OCI-LY7 (cell line): ENCODE results near the gene COL23A1.

ENCODE experiments used
- CTCF ChIP-seq: fragments of 200-600 bp; sonication (generic); conservative IDR thresholded peaks from 2 replicates; pipeline ENCODE4 v1.5.1; 2014; ENCODE audit warnings: mild to moderate bottlenecking, antibody characterized with exemption, low read length, moderate library complexity, mixed read lengths
- EZH2phosphoT487 ChIP-seq: fragments of 200-600 bp; sonication (generic); IDR thresholded peaks from 2 replicates; pipeline ENCODE4 v1.6.1; 2018; ENCODE audit warnings: low read depth, borderline replicate concordance, mild to moderate bottlenecking, mixed run types, antibody characterized with exemption, low read length, moderate library complexity, mixed read lengths

GRCh38 chr5:178516504-178517235 lies 73.5 kb downstream of the COL23A1 start:
- no peak for TF ChIP-seq CTCF
- TF ChIP-seq EZH2phosphoT487, result no peak
